Liver (tissue), 9 donors: Measurements from ENCODE around the gene FGD5. TPM values are rescaled to one million over a fixed set of nuclear protein-coding genes. Genes with fewer than 3 reads are reported as not detected.
A peak's percentile ranks its signal among the peaks of the same experiment; 100 is the strongest.

ENCODE experiments used
- DNase-seq: peaks from one replicate; pipeline ENCODE4 v3.0.0-alpha.2; 2017; ENCODE audit warnings: low spot score
- H3K27ac ChIP-seq, 2 donors: one replicate each; pipeline ENCODE4 v1.7.0; 2013; ENCODE audit warnings: inconsistent platforms in 2 of 2, low read length in 2 of 2, control low read depth in 1 of 2, low read depth in 1 of 2, mild to moderate bottlenecking in 1 of 2
- H3K27me3 ChIP-seq, 4 donors: one replicate each; pipeline versions ENCODE4 v1.6.1 to v1.7.0; 2013; ENCODE audit warnings: low read length in 3 of 4, inconsistent platforms in 1 of 4, mild to moderate bottlenecking in 1 of 4, moderate library complexity in 1 of 4; ENCODE audit not compliant: control insufficient read depth in 4 of 4, insufficient read depth in 4 of 4
- H3K36me3 ChIP-seq, 4 donors: one replicate each; pipeline versions ENCODE4 v1.6.1 to v1.7.0; 2013; ENCODE audit warnings: low read length in 3 of 4, mild to moderate bottlenecking in 3 of 4, low read depth in 1 of 4, moderate library complexity in 1 of 4; ENCODE audit not compliant: control insufficient read depth in 4 of 4, insufficient read depth in 3 of 4
- H3K4me1 ChIP-seq, 4 donors: one replicate each; pipeline versions ENCODE4 v1.6.1 to v1.7.0; 2013; ENCODE audit warnings: low read length in 3 of 4, mild to moderate bottlenecking in 3 of 4, moderate library complexity in 1 of 4; ENCODE audit not compliant: control insufficient read depth in 4 of 4, insufficient read depth in 4 of 4
- H3K4me3 ChIP-seq, 3 donors: one replicate each; pipeline versions ENCODE4 v1.6.1 to v1.7.0; 2013; ENCODE audit warnings: low read length in 3 of 3, control low read depth in 1 of 3, low read depth in 1 of 3, mild to moderate bottlenecking in 1 of 3
- H3K9ac ChIP-seq, 2 donors: one replicate each; pipeline ENCODE4 v1.7.0; 2013; ENCODE audit warnings: low read length in 2 of 2, mild to moderate bottlenecking in 2 of 2, moderate library complexity in 2 of 2, control low read depth in 1 of 2, low read depth in 1 of 2
- H3K9me3 ChIP-seq, 4 donors: one replicate each; pipeline versions ENCODE4 v1.6.1 to v1.7.0; 2013; ENCODE audit warnings: low read length in 3 of 4; ENCODE audit not compliant: control insufficient read depth in 4 of 4
- EGR1 ChIP-seq, 2 donors: IDR thresholded peaks; 2 replicates each; pipeline ENCODE4 v1.6.1; 2016 to 2018; ENCODE audit warnings: antibody characterized with exemption in 2 of 2, low read depth in 2 of 2
- FOXA1 ChIP-seq: IDR thresholded peaks from 2 replicates; pipeline ENCODE4 v1.6.1; 2016; ENCODE audit warnings: antibody characterized with exemption
- FOXA2 ChIP-seq: IDR thresholded peaks from 2 replicates; pipeline ENCODE4 v1.6.1; 2016; ENCODE audit warnings: antibody characterized with exemption
- GABPA ChIP-seq, 2 donors: IDR thresholded peaks in 1 of 2; conservative IDR thresholded peaks in 1 of 2; 2 replicates each; pipeline ENCODE4 v1.6.1; 2016; ENCODE audit warnings: antibody characterized with exemption in 2 of 2, mild to moderate bottlenecking in 1 of 2, moderate library complexity in 1 of 2
- HNF4A ChIP-seq, 2 donors: conservative IDR thresholded peaks; 2 replicates each; pipeline ENCODE4 v1.6.1; 2016; ENCODE audit warnings: antibody characterized with exemption in 2 of 2, mild to moderate bottlenecking in 2 of 2
- HNF4G ChIP-seq: IDR thresholded peaks from 2 replicates; pipeline ENCODE4 v1.6.1; 2016; ENCODE audit warnings: antibody characterized with exemption
- JUND ChIP-seq, 2 donors: IDR thresholded peaks; 2 replicates each; pipeline ENCODE4 v1.6.1; 2016; ENCODE audit warnings: antibody characterized with exemption in 2 of 2
- NR2F2 ChIP-seq: IDR thresholded peaks from 2 replicates; pipeline ENCODE4 v1.6.1; 2016; ENCODE audit warnings: antibody characterized with exemption
- RAD21 ChIP-seq, 2 donors: IDR thresholded peaks; 2 replicates each; pipeline ENCODE4 v1.6.1; 2016; ENCODE audit warnings: antibody characterized with exemption in 2 of 2, mild to moderate bottlenecking in 2 of 2
- RXRA ChIP-seq, 2 donors: IDR thresholded peaks; 2 replicates each; pipeline ENCODE4 v1.6.1; 2017 to 2018; ENCODE audit warnings: antibody characterized with exemption in 2 of 2, mild to moderate bottlenecking in 1 of 2
- SP1 ChIP-seq: IDR thresholded peaks from 2 replicates; pipeline ENCODE4 v1.6.1; 2018; ENCODE audit warnings: antibody characterized with exemption, mild to moderate bottlenecking
- TAF1 ChIP-seq: conservative IDR thresholded peaks from 2 replicates; pipeline ENCODE4 v1.6.1; 2016; ENCODE audit warnings: antibody characterized with exemption, mild to moderate bottlenecking
- YY1 ChIP-seq: IDR thresholded peaks from 2 replicates; pipeline ENCODE4 v1.6.1; 2016; ENCODE audit warnings: antibody characterized with exemption, mild to moderate bottlenecking
- WGBS: extraction: QIAGEN DNeasy Blood & Tissue Kit; methylation state at CpG from one replicate; pipeline ENCODE4 v1.1.7; 2013; 5-methylcytosine and 5-hydroxymethylcytosine counted together
- polyA plus RNA-seq, 2 donors: library from polyadenylated mRNA; stranded (reverse) in 1 of 2; unstranded in 1 of 2; fragments of 200-250 nt in 1 of 2; fragments of >200 nt in 1 of 2; fragmentation: Nextera tagmentation in 1 of 2; extraction: Ambion mirVana in 1 of 2; gene quantifications; one replicate each; pipeline versions ENCODE4 v1.2.1 to v1.2.3, GENCODE V29; 2013 to 2015
- total RNA-seq, 2 donors: library from RNA; depleted of rRNA; stranded (reverse); fragments of >200 nt; gene quantifications; one replicate each; pipeline ENCODE4 v1.2.3, GENCODE V29; 2014
- TF ChIP-seq, protein P1 (sequence below): IDR thresholded peaks from 2 replicates; pipeline ENCODE4 v1.6.1; 2016; ENCODE audit warnings: antibody characterized with exemption, mild to moderate bottlenecking
- TF ChIP-seq, protein P2 (sequence below): IDR thresholded peaks from 2 replicates; pipeline ENCODE4 v1.6.1; 2016; ENCODE audit warnings: antibody characterized with exemption
- TF ChIP-seq, protein P3 (sequence below): IDR thresholded peaks from 2 replicates; pipeline ENCODE4 v1.6.1; 2016; ENCODE audit warnings: antibody characterized with exemption
- TF ChIP-seq, protein P4 (sequence below): IDR thresholded peaks from 2 replicates; pipeline ENCODE4 v1.6.1; 2016; ENCODE audit warnings: antibody characterized with exemption
- donor health status: healthy.
- donor health status: healthy.
- donor health status: healthy.
- donor health status: healthy.
- donor health status: healthy.

Gene FGD5
- total and polyA plus RNA-seq, 4 donors = 2.0 to 6.3 (median 3.1) TPM

DNA sequence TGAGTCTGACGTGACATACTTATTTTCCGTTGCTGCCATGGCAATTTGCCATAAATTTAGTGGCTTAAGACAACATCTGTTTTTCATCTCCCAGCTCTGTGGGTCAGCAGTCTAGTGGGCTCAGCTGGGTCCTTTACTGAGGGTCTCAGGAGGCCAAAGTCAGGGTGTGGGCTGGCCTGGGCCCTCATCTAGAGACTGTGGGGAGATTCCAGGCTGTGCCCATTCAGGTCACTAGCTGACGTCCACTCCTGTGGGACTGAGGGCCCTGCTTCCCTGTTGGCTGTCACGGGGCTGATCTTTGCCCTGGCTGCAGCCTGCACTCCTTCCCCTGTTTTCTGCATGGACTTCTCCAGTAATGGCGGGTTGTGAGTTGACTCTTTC lies 19.1 kb downstream of the FGD5 start:
- no peak for TF ChIP-seq FOXA2
- peak in 1 of 2 donors; percentile 4 for TF ChIP-seq RAD21 (IDR thresholded peaks at IDR 0.05)
- peak in 1 of 2 donors; percentile 34 for TF ChIP-seq HNF4A (conservative IDR thresholded peaks at IDR 0.05)
- TF ChIP-seq EGR1 (IDR thresholded peaks at IDR 0.05; ENCODE audit: low read depth in 2 of 2) = no peak
- peak; percentile 82 for TF ChIP-seq NR2F2
- TF ChIP-seq FOXA1 = no peak
- TF ChIP-seq, protein P1, sequence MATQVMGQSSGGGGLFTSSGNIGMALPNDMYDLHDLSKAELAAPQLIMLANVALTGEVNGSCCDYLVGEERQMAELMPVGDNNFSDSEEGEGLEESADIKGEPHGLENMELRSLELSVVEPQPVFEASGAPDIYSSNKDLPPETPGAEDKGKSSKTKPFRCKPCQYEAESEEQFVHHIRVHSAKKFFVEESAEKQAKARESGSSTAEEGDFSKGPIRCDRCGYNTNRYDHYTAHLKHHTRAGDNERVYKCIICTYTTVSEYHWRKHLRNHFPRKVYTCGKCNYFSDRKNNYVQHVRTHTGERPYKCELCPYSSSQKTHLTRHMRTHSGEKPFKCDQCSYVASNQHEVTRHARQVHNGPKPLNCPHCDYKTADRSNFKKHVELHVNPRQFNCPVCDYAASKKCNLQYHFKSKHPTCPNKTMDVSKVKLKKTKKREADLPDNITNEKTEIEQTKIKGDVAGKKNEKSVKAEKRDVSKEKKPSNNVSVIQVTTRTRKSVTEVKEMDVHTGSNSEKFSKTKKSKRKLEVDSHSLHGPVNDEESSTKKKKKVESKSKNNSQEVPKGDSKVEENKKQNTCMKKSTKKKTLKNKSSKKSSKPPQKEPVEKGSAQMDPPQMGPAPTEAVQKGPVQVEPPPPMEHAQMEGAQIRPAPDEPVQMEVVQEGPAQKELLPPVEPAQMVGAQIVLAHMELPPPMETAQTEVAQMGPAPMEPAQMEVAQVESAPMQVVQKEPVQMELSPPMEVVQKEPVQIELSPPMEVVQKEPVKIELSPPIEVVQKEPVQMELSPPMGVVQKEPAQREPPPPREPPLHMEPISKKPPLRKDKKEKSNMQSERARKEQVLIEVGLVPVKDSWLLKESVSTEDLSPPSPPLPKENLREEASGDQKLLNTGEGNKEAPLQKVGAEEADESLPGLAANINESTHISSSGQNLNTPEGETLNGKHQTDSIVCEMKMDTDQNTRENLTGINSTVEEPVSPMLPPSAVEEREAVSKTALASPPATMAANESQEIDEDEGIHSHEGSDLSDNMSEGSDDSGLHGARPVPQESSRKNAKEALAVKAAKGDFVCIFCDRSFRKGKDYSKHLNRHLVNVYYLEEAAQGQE = no peak
- TF ChIP-seq, protein P2, sequence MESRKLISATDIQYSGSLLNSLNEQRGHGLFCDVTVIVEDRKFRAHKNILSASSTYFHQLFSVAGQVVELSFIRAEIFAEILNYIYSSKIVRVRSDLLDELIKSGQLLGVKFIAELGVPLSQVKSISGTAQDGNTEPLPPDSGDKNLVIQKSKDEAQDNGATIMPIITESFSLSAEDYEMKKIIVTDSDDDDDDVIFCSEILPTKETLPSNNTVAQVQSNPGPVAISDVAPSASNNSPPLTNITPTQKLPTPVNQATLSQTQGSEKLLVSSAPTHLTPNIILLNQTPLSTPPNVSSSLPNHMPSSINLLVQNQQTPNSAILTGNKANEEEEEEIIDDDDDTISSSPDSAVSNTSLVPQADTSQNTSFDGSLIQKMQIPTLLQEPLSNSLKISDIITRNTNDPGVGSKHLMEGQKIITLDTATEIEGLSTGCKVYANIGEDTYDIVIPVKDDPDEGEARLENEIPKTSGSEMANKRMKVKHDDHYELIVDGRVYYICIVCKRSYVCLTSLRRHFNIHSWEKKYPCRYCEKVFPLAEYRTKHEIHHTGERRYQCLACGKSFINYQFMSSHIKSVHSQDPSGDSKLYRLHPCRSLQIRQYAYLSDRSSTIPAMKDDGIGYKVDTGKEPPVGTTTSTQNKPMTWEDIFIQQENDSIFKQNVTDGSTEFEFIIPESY = no peak
- TF ChIP-seq, protein P3, sequence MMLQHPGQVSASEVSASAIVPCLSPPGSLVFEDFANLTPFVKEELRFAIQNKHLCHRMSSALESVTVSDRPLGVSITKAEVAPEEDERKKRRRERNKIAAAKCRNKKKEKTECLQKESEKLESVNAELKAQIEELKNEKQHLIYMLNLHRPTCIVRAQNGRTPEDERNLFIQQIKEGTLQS = no peak
- no peak for TF ChIP-seq RXRA (IDR thresholded peaks at IDR 0.05)
- no peak for TF ChIP-seq HNF4G
- TF ChIP-seq SP1 = peak; percentile 17
- TF ChIP-seq TAF1 = no peak
- TF ChIP-seq, protein P4, sequence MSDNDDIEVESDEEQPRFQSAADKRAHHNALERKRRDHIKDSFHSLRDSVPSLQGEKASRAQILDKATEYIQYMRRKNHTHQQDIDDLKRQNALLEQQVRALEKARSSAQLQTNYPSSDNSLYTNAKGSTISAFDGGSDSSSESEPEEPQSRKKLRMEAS = no peak
- TF ChIP-seq GABPA (IDR thresholded peaks at IDR 0.05 in 1 of 2, conservative IDR thresholded peaks at IDR 0.05 in 1 of 2) = no peak
- TF ChIP-seq YY1 = no peak
- no peak for TF ChIP-seq JUND (IDR thresholded peaks at IDR 0.05)
- Histone ChIP-seq H3K27ac (no peak overlapping the region), H3K4me1 (peaks cover 0 to 5% (median 2%) of the 10 kb centered on the region in 4 donors), H3K27me3 (no peaks in the 10 kb centered on the region), H3K9ac (no peak overlapping the region), H3K4me3 (no peak overlapping the region), H3K9me3 (no peaks in the 10 kb centered on the region), H3K36me3 (no peaks in the 10 kb centered on the region)
- no peak for DNase-seq
- 55% methylated on average over 5 of the region's 5 CpGs for WGBS

DNA sequence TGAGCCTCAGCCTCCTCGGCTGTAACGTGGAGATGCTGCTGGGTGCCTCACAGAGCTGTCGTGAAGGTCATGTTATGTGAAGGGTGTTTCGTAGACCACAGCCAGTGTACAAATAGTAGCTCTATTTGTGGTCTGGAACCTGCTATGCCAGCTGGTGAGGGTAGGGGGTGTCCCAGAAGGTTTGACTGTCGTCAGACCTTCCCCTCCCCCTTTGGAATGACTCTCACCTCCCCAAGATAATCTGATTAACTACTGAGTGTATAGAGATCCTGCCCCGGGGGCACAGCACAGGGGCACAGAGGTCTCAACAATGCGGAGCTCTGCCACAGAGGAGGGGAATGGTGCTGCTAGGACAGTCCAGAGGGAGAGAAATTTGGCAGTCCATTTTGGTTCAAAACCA lies 20.5 kb downstream of the FGD5 start:
- Histone ChIP-seq H3K4me1 (peaks cover 0 to 5% (median 2%) of the 10 kb centered on the region in 4 donors), H3K9me3 (no peaks in the 10 kb centered on the region), H3K27ac (no peak overlapping the region), H3K9ac (no peak overlapping the region), H3K4me3 (no peak overlapping the region), H3K36me3 (no peaks in the 10 kb centered on the region), H3K27me3 (no peaks in the 10 kb centered on the region)
- WGBS = 79% methylated on average over 7 of the region's 7 CpGs
- no peak for DNase-seq
- TF ChIP-seq RXRA (IDR thresholded peaks at IDR 0.05) (no peak), GABPA (IDR thresholded peaks at IDR 0.05 in 1 of 2, conservative IDR thresholded peaks at IDR 0.05 in 1 of 2) (no peak), FOXA2 (no peak)
- TF ChIP-seq, protein P4 = no peak
- TF ChIP-seq, protein P2 = no peak
